Epithelial cell of umbilical artery (primary cell): ENCODE results near the gene SLC27A2. TPM values are rescaled to one million over a fixed set of nuclear protein-coding genes. Genes with fewer than 3 reads are reported as not detected.

ENCODE experiments used
- total RNA-seq: library from RNA; depleted of rRNA; stranded (reverse); fragments of >200 nt; gene quantifications from 2 replicates; pipeline ENCODE4 v1.2.3, GENCODE V29; 2014

SLC27A2 gene
- total RNA-seq: 0.61 TPM in 1 of 2 replicates, not detected in the other

GRCh38 chr15:50181969-50182218 is at the start of gene SLC27A2:
Gene SLC27A2, plus strand, starts transcription at chr15:50182196. Its CDS starts 232 bp downstream, at chr15:50182428.

GRCh38 chr15:50265620-50266019 is 83.6 kb downstream of the SLC27A2 start, which contains the start of gene HDC:
Gene HDC, minus strand, starts transcription at chr15:50265726. Its CDS starts 103 bp downstream, at chr15:50265623.

Other genes with a start within 250 kb of the SLC27A2 start
- gene ATP8B4, start 63.0 kb upstream of the SLC27A2 start, total RNA-seq: under 0.01 TPM in 1 of 2 replicates, not detected in the other
- gene HDC, start 83.5 kb downstream of the SLC27A2 start, total RNA-seq: not detected in 2 replicates
- gene GABPB1, start 173.0 kb downstream of the SLC27A2 start, total RNA-seq: 109 and 111 TPM in 2 replicates
- gene USP8, start 242.2 kb downstream of the SLC27A2 start, total RNA-seq: 37.4 and 50.2 TPM in 2 replicates